Measurements from ENCODE around the gene TNFAIP8. TPM values are rescaled to one million over a fixed set of nuclear protein-coding genes. Genes with fewer than 3 reads are reported as not detected.

TNFAIP8 gene
- total RNA-seq, 1 donor from 2014 or later, result 29.5 TPM

GRCh38 chr5:119370486-119370885 is 14.7 kb downstream of the TNFAIP8 start:
- Histone ChIP-seq H3K36me3 (no peaks in the 10 kb centered on the region), H3K4me1 (peaks cover 31% of the 10 kb centered on the region), H3K27me3 (ENCODE audit: low read depth) (no peaks in the 10 kb centered on the region), H3K9me3 (no peaks in the 10 kb centered on the region), H3K27ac (no peak overlapping the region), H3K4me3 (no peak overlapping the region)
- intact Hi-C loops (cut with DNase I), result no loop called here
- DNase-seq (no peak), ATAC-seq (no peak)
- no peak for TF ChIP-seq CTCF (IDR thresholded peaks at IDR 0.05)

- ATAC-seq, result no peak
- H3K27ac ChIP-seq, result no peak overlapping the region
Measured at GRCh38 chr5:119371146-119371545, 15.3 kb downstream of the TNFAIP8 start.

GRCh38 chr5:119373449-119373858 is 17.6 kb downstream of the TNFAIP8 start:
- H3K9me3 ChIP-seq, result no peaks in the 10 kb centered on the region
- no peak for DNase-seq
- peaks cover 7% of the 10 kb centered on the region for H3K4me1 ChIP-seq
- H3K27me3 ChIP-seq (ENCODE audit: low read depth), result no peaks in the 10 kb centered on the region
- ATAC-seq, result no peak
- no peak overlapping the region for H3K27ac ChIP-seq
- no peak for TF ChIP-seq CTCF (IDR thresholded peaks at IDR 0.05)
- H3K4me3 ChIP-seq, result no peak overlapping the region
- intact Hi-C loops (cut with DNase I), result no loop called here
- H3K36me3 ChIP-seq, result no peaks in the 10 kb centered on the region

More at GRCh38 chr5:119371146-119371545, 15.3 kb downstream of the TNFAIP8 start:
- Histone ChIP-seq H3K4me3 (no peak overlapping the region), H3K4me1 (peaks cover 24% of the 10 kb centered on the region), H3K27me3 (ENCODE audit: low read depth) (no peaks in the 10 kb centered on the region), H3K9me3 (no peaks in the 10 kb centered on the region), H3K36me3 (no peaks in the 10 kb centered on the region)
- intact Hi-C loops (cut with DNase I), result no loop called here
- no peak for TF ChIP-seq CTCF (IDR thresholded peaks at IDR 0.05)
- no peak for DNase-seq

DNA sequence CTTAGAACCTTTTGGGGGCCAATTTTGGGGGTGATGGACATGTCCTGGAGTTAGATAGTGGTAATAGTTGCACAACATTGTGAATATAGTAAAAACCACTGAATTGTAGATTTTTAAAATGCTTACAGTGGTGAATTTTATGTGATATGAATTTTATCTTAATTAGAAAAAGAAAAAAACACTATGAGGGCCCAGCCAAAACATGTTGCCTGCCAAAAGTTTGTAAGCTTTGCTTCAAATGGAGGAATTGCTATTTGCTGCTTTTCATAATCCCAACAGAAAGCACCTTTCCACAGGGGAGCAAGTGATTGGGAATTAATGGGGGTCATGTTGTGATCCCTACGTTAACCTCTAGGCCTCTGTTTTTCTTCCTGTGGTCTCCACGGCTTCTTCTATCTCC is 19.1 kb downstream of the TNFAIP8 start:
- intact Hi-C loops (cut with DNase I), result no loop called here
- Histone ChIP-seq H3K9me3 (no peaks in the 10 kb centered on the region), H3K36me3 (no peaks in the 10 kb centered on the region), H3K4me1 (no peaks in the 10 kb centered on the region), H3K4me3 (no peak overlapping the region), H3K27me3 (ENCODE audit: low read depth) (no peaks in the 10 kb centered on the region), H3K27ac (no peak overlapping the region)
- TF ChIP-seq CTCF (IDR thresholded peaks at IDR 0.05), result no peak
- DNase-seq (no peak), ATAC-seq (no peak)

DNA sequence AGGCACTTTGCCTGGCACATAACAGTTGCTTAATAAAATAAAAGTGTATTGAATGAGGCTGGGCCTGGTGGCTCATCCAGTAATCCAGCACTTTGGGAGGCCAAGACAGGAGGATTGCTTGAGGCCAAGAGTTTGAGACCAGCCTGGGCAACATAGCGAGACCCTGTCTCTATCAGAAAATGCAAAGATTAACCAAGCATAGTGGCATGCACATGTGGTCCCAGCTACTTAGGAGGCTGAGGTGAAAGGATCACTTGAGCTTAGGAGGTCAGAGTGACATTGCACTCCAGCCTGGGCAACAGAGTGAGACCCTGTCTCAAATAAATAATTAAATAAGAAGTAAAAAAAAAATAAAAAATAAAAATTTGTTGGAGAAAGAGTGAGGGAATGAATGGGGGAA is 21.2 kb downstream of the TNFAIP8 start:
- Histone ChIP-seq H3K27me3 (ENCODE audit: low read depth) (no peaks in the 10 kb centered on the region), H3K4me3 (no peak overlapping the region), H3K27ac (no peak overlapping the region), H3K4me1 (no peaks in the 10 kb centered on the region), H3K9me3 (no peaks in the 10 kb centered on the region), H3K36me3 (no peaks in the 10 kb centered on the region)
- no peak for DNase-seq
- intact Hi-C loops (cut with DNase I), result no loop called here
- no peak for TF ChIP-seq CTCF (IDR thresholded peaks at IDR 0.05)
- no peak for ATAC-seq
